Posterior cingulate gyrus (tissue), 11 donors: ENCODE data around the gene POU3F2.

Source experiments
- DNase-seq, 10 donors: peaks; one replicate each; pipeline versions ENCODE4 v3.0.0 to v3.0.0-alpha.2; 2020 to 2021; ENCODE audit warnings: mixed read lengths in 3 of 10
- intact Hi-C: fragments of 100-400 bp; cut with DNase I; formaldehyde crosslinking; loops from one replicate; pipeline ENCODE4 v1.15.1; 2023

The POU3F2 gene

DNA sequence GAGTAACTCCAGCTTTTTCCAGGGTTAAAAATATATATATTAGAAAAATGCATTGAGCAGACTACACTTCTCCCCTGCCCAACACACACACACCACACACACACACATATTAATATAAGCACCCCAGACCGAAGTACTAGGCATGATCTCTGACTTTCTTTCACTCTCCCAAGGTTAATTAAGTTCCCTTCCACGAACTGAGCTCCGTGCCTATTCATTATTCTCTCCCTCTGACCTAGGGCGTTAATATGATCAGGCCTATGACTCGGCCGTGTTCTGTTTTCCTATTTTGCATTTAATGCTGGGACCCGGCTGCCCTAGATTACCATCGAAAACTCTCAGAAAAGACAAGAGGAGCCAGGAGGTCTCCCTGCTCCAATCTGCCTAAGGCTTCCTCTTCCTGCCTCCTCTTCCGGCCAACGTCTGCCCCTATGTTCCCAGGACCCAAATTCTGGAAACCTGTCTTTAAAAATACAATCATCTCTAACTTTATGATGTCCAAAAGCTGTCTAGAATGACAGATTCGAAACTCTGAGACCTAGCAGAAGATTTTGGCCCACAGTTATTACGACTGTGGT, 6.1 kb upstream of the POU3F2 start:
- intact Hi-C loops: loop anchor here (10.0 kb wide), 1 partner anchor 63 kb away; no protein-coding TSS in a partner anchor
- no peak for DNase-seq

DNA sequence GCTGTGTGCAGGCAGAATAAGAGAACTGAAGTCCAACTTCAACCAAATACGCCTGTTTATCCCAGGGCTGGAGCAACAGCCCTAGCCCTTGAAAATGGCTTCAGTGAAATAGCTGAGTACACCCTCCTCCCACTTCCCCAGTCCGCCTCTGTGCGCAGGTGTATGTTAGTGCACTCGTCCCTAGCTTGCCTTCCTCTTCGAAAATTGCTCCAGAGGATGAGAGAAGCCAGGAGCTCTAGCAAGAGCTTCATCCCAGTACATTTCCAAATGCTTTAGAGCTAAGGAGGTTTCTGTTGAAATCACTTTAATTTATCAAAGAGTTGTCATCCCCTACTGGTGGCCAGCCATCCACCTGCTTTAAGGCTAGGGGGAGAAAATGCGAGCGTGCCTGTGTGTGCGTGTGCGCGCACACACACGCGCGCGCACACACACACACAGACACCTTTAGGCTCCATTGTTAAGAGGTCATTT, 5.4 kb upstream of the POU3F2 start:
- intact Hi-C loops: loop anchor here (10.0 kb wide), 1 partner anchor 64 kb away; no protein-coding TSS in a partner anchor
- peak in 4 of 10 donors; percentile 8 to 43 (median 24) for DNase-seq

DNA sequence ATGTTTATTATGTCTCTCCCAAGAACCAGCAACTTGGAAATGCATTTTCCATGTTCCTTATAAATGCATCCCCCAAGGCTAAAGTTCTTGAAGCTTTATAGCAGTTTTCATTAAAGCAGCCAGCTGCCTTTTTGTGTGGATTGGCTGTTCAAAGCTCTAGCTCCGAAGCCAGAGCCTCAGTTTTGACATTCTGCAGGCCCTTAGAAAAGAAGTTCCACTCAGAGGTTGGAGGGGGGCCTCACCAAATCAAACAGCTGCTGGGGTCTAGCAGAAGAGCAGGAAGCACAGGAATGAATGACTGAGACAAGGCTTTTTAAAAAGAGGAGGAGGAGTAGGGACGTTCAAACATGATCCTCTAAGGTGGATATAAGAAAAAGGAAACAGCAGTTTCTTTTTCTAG, 4.2 kb upstream of the POU3F2 start:
- intact Hi-C loops: loop anchor here (5.0 kb wide), 1 partner anchor 253 kb away; no protein-coding TSS in a partner anchor
- no peak for DNase-seq

DNA sequence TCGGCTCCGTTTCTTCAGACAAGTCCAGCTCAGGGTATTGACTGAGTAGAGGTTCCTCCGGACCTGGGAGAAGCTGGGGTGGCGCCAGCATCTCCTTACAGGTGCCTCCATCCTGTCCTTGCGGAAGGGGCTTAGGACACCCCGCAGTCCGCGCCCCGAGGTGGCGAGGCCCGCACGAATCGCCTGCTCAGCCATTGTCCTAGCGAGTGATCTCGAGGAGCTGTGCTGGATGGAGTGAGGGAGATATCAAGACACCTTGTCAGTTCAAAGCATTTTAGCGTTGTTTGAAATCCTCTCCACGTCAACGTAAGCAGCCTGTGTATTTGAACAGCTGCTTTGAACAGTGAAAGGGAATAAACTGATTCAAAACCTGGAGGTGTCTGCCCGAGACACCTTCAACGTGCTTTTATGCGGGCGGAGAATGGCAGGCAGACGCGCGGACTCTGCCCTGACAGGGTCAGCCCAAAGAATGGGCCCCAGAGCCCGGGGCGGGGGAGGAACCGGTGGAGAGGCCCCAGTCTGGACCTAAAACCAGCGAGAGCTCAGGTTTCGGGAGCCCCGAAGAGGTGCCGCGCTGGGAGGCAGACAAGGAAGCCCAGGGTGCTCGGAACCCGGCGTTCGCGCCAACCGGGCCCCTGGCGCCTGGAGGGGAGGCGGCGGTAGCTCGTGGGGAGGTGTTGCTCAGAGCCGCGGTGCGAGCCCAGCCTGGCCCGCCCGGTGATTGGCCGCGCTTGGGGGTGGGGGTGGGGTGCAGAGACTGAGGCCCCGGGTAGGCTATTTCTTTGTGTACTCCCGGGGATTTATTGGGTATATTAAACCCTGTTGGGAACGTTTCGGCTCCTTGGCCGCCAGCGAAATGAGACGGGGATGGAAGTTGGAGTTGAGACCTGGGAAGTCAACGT, 3.1 kb upstream of the POU3F2 start:
- peak in 8 of 10 donors; percentile 24 to 87 (median 38) for DNase-seq
- intact Hi-C loops: loop anchor here (5.0 kb wide), 1 partner anchor 254 kb away; no protein-coding TSS in a partner anchor

DNA sequence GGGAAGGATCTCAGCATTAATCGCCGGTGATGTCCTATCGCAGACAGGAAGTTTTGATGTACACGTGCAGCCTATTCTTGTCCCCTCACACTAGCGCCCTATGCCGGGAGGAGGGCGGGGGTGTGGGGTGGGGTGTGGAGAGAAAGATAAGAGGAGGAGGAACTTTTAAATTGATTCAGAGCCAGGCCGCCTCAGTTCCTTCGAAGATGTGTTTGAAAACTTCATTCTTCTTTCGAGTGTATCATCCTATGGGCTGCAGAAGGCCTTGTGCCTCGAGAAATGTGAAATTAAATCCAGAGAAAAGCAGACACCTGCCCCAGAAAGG, 2.5 kb upstream of the POU3F2 start:
- intact Hi-C loops: loop anchor here (5.0 kb wide), 1 partner anchor 255 kb away; no protein-coding TSS in a partner anchor
- DNase-seq: peak in 1 of 10 donors; percentile 64

DNA sequence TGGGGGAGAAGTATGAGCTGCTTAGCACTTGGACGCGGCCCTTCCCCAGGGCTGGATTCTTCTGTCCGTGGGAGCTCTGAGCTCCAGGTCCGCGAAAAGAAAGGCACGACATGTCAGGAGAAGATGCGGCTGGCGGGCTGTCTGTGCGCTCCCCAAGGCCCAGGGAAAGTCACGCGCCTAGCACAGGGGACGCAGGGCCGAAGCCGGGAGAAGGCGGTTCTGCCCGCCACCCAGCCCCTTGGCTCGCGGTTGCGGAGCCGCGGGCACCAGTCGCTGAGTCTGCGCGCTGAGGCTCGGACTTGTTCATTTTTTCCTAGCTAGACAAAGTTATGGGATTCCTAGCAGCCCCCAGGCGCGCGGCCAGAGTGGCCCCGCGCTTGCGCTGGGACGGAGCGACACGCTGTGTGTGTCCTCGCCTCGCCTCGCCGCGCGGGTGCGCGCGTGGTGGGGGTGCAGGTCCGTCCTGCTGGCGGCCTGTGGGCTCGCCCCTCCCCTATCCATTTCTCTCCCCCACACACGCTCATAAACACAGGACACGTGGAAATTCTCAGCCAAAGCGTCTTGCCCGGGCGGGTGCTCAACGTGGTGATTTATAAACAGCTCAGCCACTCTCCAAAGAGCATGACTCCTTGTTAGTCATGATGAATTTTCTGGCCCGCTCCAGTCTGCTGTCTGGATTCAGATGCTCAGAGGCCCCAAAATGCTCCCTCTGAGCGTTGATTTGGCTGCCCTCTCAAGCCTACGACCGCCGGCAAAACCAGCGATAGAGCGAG, 1.9 kb upstream of the POU3F2 start:
- DNase-seq: peak; percentile 56 to 94 (median 76)
- intact Hi-C loops: loop anchor here (5.0 kb wide), 1 partner anchor 255 kb away; no protein-coding TSS in a partner anchor

DNA sequence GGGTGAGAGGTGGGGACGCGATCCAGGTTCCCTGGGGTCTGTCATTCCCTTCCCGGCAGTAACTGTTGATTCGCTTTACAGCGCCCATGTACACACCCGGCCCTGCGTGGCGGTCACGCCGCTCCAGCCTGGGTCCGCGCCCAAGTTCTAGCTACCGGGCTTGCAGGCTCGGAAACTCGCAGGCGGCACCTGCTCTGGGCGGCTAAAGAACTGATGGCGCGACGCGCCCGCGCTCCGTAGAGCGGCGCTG, 1.4 kb upstream of the POU3F2 start:
- intact Hi-C loops: loop anchor here (5.0 kb wide), 1 partner anchor 256 kb away; no protein-coding TSS in a partner anchor
- DNase-seq: peak in 9 of 10 donors; percentile 57 to 96 (median 71)

DNA sequence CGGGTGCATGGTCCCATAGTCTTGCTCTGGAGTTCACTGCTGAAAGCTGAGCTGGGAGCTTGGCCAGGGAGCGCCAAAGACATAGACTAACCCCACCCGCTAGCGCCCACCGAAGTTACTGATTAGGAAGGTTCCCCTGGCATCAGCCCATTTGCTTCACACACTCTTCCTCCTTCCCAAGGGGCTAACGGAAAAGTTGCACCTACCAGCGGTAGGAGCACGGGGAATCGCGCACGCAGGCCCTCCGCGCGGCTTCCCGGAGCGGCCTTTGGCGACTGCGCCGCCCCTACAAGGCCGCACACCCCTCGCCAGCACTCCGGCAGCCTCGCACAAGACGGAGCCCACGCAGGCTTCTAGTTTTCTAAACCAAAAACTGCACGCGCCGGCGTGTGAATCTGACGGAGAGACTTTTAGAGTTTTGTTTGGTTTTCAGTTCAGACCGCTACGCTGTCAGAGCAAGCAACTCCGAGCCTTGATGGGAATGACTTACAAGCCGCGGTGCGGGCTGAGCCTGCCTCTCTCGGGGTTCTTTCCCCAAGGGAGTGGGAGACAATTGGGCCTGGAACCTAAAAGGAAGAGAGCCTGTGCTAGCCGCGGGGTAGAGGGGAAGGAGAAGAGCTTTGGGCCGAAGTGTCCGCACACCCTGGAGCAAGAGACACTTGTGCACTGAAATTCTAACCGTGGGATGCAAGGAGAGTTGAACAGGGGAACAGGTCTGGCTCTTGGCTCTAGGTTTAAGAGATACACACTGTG, 891 bp upstream of the POU3F2 start:
- peak in 8 of 10 donors; percentile 25 to 88 (median 58) for DNase-seq
- intact Hi-C loops: loop anchor here (5.0 kb wide), 1 partner anchor 256 kb away; no protein-coding TSS in a partner anchor

DNA sequence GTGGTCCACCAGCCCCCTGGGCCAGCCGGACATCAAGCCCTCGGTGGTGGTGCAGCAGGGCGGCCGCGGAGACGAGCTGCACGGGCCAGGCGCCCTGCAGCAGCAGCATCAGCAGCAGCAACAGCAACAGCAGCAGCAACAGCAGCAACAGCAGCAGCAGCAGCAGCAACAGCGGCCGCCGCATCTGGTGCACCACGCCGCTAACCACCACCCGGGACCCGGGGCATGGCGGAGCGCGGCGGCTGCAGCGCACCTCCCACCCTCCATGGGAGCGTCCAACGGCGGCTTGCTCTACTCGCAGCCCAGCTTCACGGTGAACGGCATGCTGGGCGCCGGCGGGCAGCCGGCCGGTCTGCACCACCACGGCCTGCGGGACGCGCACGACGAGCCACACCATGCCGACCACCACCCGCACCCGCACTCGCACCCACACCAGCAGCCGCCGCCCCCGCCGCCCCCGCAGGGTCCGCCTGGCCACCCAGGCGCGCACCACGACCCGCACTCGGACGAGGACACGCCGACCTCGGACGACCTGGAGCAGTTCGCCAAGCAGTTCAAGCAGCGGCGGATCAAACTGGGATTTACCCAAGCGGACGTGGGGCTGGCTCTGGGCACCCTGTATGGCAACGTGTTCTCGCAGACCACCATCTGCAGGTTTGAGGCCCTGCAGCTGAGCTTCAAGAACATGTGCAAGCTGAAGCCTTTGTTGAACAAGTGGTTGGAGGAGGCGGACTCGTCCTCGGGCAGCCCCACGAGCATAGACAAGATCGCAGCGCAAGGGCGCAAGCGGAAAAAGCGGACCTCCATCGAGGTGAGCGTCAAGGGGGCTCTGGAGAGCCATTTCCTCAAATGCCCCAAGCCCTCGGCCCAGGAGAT, 1.0 kb downstream of the POU3F2 start:
- peak in 9 of 10 donors; percentile 10 to 89 (median 37) for DNase-seq
- intact Hi-C loops: loop anchor here (5.0 kb wide), 1 partner anchor 1393 kb away; no protein-coding TSS in a partner anchor

DNA sequence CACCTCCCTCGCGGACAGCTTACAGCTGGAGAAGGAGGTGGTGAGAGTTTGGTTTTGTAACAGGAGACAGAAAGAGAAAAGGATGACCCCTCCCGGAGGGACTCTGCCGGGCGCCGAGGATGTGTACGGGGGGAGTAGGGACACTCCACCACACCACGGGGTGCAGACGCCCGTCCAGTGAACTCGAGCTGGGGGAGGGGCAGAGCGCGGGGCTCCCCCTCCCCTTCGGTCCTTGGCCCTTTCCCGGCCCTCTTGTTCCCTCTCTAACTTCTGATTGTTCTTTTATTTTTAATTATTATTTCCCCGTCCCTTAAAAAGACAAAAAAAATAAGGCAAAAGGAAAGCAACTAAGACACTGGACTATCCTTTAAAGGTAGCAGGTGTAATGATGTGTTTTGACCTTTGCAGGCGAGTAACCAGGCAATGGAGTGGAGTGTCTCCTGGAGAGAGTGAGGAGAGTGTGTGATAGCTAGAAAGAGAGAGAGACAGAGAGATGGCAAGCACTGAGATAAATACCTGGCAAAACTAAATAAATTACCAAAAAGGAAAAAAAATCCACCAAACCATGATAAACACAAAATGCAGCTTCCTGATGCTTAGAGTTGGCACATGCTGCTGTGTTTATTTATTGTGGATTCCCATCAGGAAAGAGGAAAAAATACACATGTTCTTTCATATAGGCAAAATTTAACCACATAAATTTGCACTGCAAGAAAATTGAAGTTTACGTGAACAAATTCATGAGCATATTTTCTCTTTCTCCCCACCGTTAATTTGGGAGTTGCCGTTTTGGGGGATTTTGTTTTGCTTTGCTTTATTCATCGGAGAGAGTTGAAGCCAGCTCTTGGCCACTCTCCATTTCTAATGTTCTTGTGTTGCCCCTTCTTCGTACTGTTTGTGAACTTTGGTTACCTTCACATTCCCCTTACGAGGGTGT, 1.9 kb downstream of the POU3F2 start:
- peak in 9 of 10 donors; percentile 44 to 92 (median 70) for DNase-seq
- intact Hi-C loops: loop anchor here (5.0 kb wide), 1 partner anchor 1394 kb away; no protein-coding TSS in a partner anchor

DNA sequence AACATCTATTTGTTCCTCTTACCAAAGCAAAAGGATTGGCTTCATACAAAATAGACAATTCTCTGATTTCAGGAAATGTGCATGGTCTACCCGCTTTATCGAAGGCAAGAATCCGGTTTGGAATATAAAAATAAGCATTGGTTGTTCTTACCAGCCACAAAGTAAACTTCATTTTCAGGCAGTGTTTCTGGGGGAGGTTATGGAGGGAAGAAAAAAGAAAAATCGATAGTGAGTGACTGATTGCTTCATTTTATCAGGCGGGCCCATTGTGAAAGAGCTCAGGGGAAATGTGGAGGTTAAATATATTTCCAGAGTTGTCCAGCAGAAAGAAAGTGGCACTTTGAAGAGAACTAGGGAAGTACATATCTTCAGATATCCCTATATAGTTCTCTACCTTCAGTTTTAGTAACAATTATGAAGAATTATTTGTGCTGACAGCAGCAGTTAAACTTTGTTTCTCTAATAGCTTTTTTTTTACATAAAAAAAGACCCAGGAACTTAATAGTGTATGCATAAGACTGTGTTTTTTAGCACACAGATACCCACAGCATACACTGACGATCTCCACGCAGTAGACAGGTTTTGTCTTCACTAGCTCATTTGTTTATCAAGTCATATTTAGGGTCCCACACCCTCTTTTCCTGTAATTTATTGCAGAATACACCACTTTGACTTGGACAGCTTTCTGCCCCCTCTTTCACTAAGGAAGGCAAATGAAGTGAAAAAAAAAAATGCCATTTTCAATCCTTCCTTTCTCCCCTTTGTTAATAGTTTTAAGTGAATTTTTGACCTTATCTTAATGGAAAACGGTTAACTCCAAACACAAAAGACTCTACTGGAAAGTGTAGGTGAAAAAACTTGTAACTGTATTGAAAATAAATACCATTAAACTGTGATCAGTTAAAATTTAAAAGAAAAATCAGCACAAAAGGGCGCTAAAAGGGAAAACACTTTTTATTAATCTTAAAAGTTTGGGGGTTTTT, 2.9 kb downstream of the POU3F2 start:
- intact Hi-C loops: loop anchor here (5.0 kb wide), 1 partner anchor 1395 kb away; no protein-coding TSS in a partner anchor
- no peak for DNase-seq

DNA sequence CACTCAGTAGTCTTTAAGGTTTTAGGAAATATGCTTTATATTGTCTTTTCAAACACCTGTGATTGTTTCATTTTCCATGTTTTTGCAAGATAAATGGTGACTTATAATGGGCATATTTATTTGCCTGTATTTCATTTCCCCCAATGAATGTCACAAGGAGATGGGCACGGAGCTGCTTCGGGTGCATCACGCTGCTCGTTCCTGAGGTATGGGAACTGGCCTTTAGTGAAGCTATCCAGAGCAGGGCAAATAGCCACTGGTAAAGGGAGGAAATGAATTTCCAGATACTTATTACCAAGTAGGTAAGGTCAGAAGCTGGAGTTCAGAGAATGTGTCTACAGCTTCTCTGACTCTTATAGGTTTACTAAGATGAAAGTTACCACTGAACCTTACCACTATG, 3.7 kb downstream of the POU3F2 start:
- intact Hi-C loops: loop anchor here (5.0 kb wide), 1 partner anchor 1396 kb away; no protein-coding TSS in a partner anchor
- peak in 2 of 10 donors; percentile 8 to 70 for DNase-seq

DNA sequence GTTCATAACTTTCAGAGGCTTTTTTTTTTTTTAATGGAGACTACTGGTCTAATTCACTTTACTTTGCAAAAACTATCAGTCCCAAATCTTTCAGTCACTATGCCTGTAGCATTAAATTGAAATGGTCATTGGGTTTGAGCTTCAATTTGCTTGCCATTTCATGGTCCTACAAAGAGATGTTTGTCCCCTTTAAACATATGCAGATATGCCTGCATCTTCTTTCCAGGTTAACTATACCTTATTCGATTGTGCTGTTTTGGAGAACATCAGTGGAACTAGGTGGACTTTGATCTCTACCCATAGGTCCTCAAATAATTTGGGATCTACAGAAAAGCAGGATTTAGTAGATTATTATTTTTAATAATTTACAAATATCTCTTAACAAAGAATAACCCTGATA, 4.6 kb downstream of the POU3F2 start:
- intact Hi-C loops: loop anchor here (5.0 kb wide), 1 partner anchor 1397 kb away; no protein-coding TSS in a partner anchor
- no peak for DNase-seq

DNA sequence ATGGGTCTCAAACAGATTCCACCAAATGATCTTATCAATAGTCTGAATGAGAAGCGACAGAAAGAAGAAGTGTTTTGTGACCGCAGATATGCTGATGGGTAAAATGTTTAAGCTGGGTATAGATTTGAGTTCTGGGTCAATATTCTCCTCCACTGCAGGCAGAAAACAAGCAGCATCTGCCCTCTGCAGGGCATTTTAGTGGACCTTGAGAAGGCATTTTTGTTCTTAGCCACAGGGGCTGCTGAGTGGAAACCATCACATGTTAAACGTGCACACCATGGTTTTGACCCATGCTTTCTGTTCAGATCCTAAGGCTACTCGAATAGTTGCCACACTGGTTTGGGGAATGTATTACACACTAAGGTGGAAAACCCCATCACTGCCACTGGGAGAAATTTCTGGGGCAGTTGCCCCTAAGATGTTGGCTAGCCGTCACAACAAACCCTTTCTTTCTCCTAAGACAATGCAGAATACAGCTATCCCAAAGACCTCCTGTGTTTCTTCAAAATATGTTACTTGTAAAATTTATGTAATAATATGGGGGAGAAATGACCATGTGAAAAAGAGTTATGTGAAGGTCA, 5.5 kb downstream of the POU3F2 start:
- intact Hi-C loops: loop anchor here (5.0 to 10.0 kb wide), 2 partner anchors 1315 to 1398 kb away; no protein-coding TSS in a partner anchor
- DNase-seq: peak in 6 of 10 donors; percentile 28 to 91 (median 49)

DNA sequence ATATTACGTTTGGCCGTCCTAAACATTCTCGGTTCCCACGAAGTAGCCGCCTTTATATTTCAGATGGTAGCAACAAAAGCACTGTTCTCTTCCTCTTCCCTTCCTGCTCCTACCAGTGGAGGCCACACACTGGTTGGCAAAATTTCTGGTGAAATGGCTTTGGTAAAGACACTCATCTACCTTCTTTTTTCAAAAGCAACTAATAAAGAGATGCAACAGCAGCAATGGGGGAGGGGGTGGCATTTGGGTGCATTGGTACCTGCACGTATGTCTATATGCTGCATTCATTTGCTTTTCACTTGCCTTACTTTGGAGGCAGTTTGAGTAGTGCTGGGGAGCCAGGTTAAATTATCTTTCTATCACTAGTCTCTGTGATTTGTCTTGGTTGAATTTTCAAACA, 6.0 kb downstream of the POU3F2 start:
- peak in 1 of 10 donors; percentile 49 for DNase-seq
- intact Hi-C loops: loop anchor here (10.0 kb wide), 1 partner anchor 1316 kb away; no protein-coding TSS in a partner anchor
